Thoracic aorta (tissue), 2 donors: ENCODE measurements around the gene DOCK4. TPM values are rescaled to one million over a fixed set of nuclear protein-coding genes. Genes with fewer than 3 reads are reported as not detected.

Experiments used
- ATAC-seq: fragments of 150-250 bp; one replicate; pipeline ENCODE4 v1.8.0; 2017; ENCODE audit warnings: low read depth; ENCODE audit not compliant: insufficient number of reproducible peaks, low FRiP score
- DNase-seq: peaks from one replicate; pipeline ENCODE4 v3.0.0-alpha.2; 2020; ENCODE audit warnings: low spot score
- H3K27ac ChIP-seq, 2 donors: fragments of 200-600 bp; sonication (generic); 1 replicate in 1 of 2; 2 replicates in 1 of 2; pipeline ENCODE4 v1.5.1; 2016; ENCODE audit warnings: mild to moderate bottlenecking in 2 of 2, moderate library complexity in 2 of 2
- H3K27me3 ChIP-seq: fragments of 200-600 bp; sonication (generic); replicated peaks from 2 replicates; pipeline ENCODE4 v1.6.0; 2016; ENCODE audit warnings: mild to moderate bottlenecking; ENCODE audit not compliant: insufficient read depth
- H3K36me3 ChIP-seq: fragments of 200-600 bp; sonication (generic); one replicate; pipeline ENCODE4 v1.5.1; 2016
- H3K4me1 ChIP-seq, 2 donors: fragments of 200-600 bp; sonication (generic); 1 replicate in 1 of 2; 2 replicates in 1 of 2; pipeline versions ENCODE4 v1.5.1 to v1.6.0; 2016; ENCODE audit warnings: low read depth in 2 of 2, mild to moderate bottlenecking in 1 of 2; ENCODE audit not compliant: control insufficient read depth in 1 of 2
- H3K4me3 ChIP-seq: fragments of 200-600 bp; sonication (generic); 2 replicates; pipeline ENCODE4 v1.5.1; 2016; ENCODE audit warnings: mild to moderate bottlenecking
- H3K9me3 ChIP-seq: fragments of 200-600 bp; sonication (generic); 2 replicates; pipeline ENCODE4 v1.5.1; 2016
- CTCF ChIP-seq: fragments of 200-600 bp; sonication (generic); IDR thresholded peaks from one replicate; pipeline ENCODE4 v1.5.1; 2019; ENCODE audit warnings: antibody characterized with exemption
- total RNA-seq, 2 donors: library from RNA; depleted of rRNA; stranded (reverse); fragments of >200 nt; gene quantifications; one replicate each; pipeline versions ENCODE4 v1.1.0 to v1.2.3, GENCODE V29; 2016

Gene DOCK4
- total RNA-seq, 2 donors from 2014 or later: 22.3 to 71.5 TPM

DNA sequence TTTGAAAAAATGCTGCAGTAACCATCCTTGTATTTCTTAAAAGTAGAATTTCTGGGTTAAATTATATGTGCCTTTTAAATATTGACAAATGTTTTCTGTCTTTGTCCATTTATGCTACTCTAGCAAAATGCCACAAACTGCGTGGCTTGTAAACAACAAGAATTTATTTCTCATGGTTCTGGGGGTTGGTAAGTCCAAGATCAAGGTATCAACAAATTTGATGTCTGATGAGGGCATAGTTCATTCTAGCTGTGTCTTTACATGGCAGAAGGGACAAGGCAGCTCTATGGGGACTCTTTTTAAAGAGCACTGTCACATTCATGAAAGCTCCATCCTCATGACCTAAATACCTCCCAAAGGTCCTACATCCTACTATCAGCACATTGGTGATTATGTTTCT lies 27.9 kb upstream of the DOCK4 start:
- no peak overlapping the region for H3K4me3 ChIP-seq
- H3K36me3 ChIP-seq: no peaks in the 10 kb centered on the region
- no peaks in the 10 kb centered on the region for H3K4me1 ChIP-seq
- no peak for DNase-seq
- no peaks in the 10 kb centered on the region for H3K9me3 ChIP-seq
- no peak for TF ChIP-seq CTCF
- no peak overlapping the region for H3K27ac ChIP-seq
- no peaks in the 10 kb centered on the region for H3K27me3 ChIP-seq
- ATAC-seq: no peak

- Histone ChIP-seq H3K36me3 (no peaks in the 10 kb centered on the region), H3K9me3 (no peaks in the 10 kb centered on the region), H3K4me1 (no peaks in the 10 kb centered on the region), H3K27ac (no peak overlapping the region), H3K27me3 (no peaks in the 10 kb centered on the region), H3K4me3 (no peak overlapping the region)
- ATAC-seq (no peak), DNase-seq (no peak)
- TF ChIP-seq CTCF: no peak
Measured at GRCh38 chr7:112233048-112233697, 27.0 kb upstream of the DOCK4 start.

DNA sequence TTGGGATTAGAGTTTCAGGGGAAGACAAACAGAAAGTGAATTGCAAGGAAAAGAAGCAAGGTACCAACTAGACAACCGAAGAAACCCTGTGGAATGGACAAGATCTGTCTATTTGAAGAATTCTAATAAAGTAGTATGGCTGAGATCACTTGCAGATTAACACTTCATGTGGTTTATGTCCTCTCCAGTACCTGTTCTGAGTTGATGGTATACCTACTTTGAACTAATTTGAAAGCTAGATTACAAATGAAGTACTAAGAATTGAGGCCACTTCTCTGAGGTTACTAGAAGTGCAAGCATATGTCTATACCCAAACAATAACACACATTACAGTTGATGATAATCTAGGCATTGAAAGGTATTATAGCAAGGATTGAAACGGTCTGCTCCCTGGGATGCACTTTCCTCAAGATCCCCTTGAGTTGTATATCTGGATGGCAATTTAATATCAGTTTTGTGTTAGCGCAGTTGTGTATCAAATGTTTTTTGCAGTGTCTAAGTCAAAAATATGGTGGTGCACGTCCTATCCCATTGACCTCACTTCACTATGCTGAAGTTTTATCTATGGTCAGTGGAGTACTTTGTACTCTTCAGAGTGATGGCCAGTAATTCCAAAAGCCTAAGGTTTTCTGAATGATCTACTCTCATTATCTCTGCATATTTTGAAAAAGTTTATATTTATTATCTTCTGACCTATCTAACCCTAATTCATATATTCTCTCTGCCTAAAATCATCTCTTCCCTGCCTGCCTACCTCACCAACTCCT lies 26.2 kb upstream of the DOCK4 start:
- no peaks in the 10 kb centered on the region for H3K9me3 ChIP-seq
- no peaks in the 10 kb centered on the region for H3K27me3 ChIP-seq
- H3K4me3 ChIP-seq: no peak overlapping the region
- DNase-seq: no peak
- H3K36me3 ChIP-seq: no peaks in the 10 kb centered on the region
- ATAC-seq: no peak
- no peak overlapping the region for H3K27ac ChIP-seq
- TF ChIP-seq CTCF: no peak
- H3K4me1 ChIP-seq: no peaks in the 10 kb centered on the region

GRCh38 chr7:112228632-112229031 lies 22.4 kb upstream of the DOCK4 start:
- no peak overlapping the region for H3K27ac ChIP-seq
- no peaks in the 10 kb centered on the region for H3K9me3 ChIP-seq
- no peak for TF ChIP-seq CTCF
- ATAC-seq (no peak), DNase-seq (no peak)
- H3K36me3 ChIP-seq: no peaks in the 10 kb centered on the region
- no peak overlapping the region for H3K4me3 ChIP-seq
- no peaks in the 10 kb centered on the region for H3K27me3 ChIP-seq
- peaks cover 0 to 5% of the 10 kb centered on the region in 2 donors for H3K4me1 ChIP-seq

DNA sequence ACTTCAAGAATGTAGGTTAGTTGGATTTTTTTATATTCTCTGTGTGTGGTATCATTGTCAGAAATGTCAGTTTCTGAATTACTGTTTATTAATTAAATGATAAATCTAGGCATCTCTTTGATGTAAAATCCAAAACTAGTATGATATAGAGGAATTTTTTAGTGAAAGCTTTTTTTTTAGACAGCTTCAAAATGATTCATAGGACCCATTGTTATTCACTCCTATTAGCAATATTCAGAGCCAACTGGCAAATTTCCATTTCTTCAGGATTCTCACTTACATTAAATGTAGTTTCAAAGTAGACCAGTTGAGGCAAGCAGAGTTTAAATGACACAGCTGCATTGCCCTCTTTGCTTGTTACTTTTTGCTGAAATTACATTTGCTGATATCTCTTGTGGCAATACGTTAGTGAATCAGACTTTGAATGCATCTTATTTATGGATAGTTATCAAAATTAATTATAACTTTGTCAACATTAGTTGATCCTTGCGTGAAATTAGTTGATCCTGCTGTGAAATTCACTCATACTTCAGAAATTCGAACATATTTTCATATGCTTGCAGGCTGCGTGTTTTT lies 20.6 kb upstream of the DOCK4 start:
- DNase-seq (no peak), ATAC-seq (no peak)
- H3K4me3 ChIP-seq: no peak overlapping the region
- H3K27me3 ChIP-seq: no peaks in the 10 kb centered on the region
- H3K9me3 ChIP-seq: no peaks in the 10 kb centered on the region
- H3K27ac ChIP-seq: no peak overlapping the region
- no peaks in the 10 kb centered on the region for H3K36me3 ChIP-seq
- no peak for TF ChIP-seq CTCF
- H3K4me1 ChIP-seq: peaks cover 0 to 5% of the 10 kb centered on the region in 2 donors
